Measurements from ENCODE around the gene PCSK7. TPM values are rescaled to one million over a fixed set of nuclear protein-coding genes. Genes with fewer than 3 reads are reported as not detected.

Gene PCSK7
- total RNA-seq, 2 donors from 2014 or later = 126 to 201 TPM

DNA sequence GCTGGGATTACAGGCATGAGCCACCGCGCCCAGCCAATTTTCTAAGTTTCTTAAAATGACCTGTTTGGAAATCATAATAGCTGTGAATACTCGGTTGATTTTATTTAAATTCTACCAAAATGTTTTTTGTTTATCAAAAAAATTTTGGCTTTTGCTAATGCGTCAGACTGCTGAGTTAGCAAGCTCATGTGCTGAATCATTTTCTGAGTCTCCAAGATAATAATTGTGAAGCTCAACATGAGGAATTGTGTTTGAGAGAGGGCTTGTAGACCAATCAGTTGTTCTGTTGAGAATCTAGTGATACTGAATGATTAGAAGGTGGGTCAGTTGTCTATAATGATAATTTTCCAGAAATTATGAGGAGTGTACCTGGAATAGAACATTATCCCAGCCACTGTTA lies 16.5 kb upstream of the PCSK7 start:
- DNase-seq (ENCODE audit: low spot score in 2 of 2) = no peak
- peaks cover 5 to 15% of the 10 kb centered on the region in 2 donors for H3K36me3 Mint-ChIP-seq
- no peak for ATAC-seq
- H3K27ac Mint-ChIP-seq = no peak overlapping the region
- H3K9me3 Mint-ChIP-seq = no peaks in the 10 kb centered on the region

DNA sequence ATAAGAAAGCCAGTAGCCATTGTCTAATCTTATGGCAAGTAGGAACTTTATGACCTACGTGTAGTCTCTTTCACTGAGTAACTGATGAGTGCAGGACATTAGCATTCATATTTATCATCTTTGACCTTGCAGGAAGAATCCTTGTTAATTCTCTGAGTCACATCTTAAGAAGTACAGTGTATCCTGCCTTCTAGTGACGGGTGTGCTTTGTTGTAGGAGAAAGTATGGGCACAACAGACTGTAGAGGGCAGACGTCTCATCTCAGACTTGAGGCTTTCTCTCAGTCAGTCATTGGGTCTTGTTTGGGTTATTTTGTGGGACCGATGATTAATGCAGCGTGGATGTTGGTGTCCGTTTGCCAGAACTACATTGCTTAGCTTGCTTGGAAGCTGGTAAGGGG lies 7.4 kb upstream of the PCSK7 start:
- no peak overlapping the region for H3K27ac Mint-ChIP-seq
- DNase-seq (ENCODE audit: low spot score in 2 of 2) = no peak
- no peak for ATAC-seq
- H3K36me3 Mint-ChIP-seq = peaks cover 3 to 4% of the 10 kb centered on the region in 2 donors
- no peaks in the 10 kb centered on the region for H3K9me3 Mint-ChIP-seq

DNA sequence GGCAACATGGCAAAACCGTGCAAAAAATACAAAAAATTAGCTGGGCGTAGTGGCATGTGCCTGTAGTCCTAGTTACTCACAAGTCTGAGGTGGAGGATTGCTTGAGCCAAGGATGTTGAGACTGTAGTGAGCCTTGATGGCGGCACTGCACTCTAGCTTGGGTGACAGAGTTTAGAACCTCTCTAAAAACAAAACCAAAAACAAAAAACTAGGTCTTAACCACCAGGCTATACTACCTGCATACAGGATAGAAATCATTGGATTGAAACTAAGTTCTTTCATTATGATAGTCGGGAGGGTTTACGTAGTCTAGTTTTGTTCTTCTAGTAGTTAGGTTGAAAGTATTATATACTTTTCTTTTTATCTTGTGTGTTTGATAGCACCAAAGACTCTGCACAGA lies 6.3 kb upstream of the PCSK7 start:
- Mint-ChIP-seq H3K36me3 (no peaks in the 10 kb centered on the region), H3K9me3 (no peaks in the 10 kb centered on the region), H3K27ac (no peak overlapping the region)
- no peak for DNase-seq (ENCODE audit: low spot score in 2 of 2)
- peak in 1 of 2 donors; percentile 43 for ATAC-seq

DNA sequence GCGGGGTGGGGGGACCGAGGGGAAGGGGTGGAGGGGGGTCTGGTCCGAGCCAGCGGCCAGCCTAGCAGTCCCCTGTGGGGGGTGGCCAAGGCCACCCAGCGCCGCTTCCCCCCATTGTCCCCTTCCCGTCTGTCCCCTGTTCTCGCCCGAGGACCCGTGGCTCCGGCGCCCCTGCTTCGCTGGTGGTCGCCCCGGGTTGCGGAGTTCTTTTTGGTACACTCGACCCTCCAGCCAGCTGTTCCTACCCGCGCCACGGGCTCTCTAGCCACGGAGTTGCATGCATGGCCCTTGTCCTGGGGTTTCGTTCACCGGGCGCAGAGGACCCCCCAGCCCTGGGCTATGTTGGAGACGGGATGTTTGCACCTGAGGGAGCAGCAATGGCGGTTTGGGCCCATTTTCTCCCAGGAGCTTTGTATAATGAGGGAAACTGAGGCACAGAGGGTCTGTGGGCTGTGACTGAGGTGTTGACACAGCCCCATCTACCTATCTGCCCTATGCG lies 1.1 kb upstream of the PCSK7 start:
- Mint-ChIP-seq H3K27ac (peak overlapping the region; percentile 85 to 96), H3K9me3 (no peaks in the 10 kb centered on the region), H3K36me3 (peaks cover 34 to 39% of the 10 kb centered on the region in 2 donors)
- ATAC-seq (no peak), DNase-seq (ENCODE audit: low spot score in 2 of 2) (no peak)

DNA sequence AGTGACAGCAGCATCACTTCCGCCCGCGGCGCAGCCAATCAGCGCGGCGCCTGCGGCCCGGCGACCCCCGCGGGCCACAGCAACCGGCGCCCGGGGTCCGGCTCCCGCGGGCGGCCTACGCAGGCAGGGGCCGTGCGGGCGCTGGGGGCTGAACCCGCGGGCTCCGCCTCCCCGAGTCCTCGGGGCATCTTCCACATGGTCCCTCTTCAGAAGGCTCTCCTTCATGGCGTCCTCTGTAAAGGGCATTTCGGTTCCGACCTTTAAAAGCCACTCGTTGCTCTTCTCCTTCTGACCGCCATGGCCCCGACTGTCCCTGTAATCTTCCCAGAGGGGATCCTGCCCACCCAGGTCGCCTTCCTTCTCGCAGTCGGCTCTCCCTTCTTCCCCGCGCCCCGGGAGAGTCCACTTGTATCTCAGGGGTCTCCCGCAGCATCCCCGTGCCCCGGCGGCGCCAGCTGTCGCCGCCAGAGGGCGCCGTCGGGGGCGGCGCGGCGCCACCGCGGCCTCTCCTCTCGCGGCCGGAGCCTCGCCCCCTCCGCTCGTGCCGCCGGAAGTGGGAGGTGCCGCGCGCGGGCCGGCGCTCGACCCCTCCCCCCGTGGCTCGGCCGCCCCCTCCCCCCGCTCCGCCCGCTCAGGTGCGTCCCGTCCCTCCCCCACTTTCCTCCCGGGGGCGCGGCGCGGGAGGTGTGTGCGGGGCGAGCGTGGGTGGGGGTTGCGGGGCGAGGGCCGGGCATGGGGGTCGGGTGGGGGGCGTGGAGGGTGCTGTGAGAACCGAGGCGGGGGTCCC lies 412 bp upstream of the PCSK7 start, which contains the start of gene RNF214:
TSS of gene RNF214 (plus strand) at position 580 of the 787 bp plus-strand sequence. CDS start 1,602 bp downstream, outside the sequence.
- H3K36me3 Mint-ChIP-seq = peaks cover 37 to 41% of the 10 kb centered on the region in 2 donors
- H3K9me3 Mint-ChIP-seq = no peaks in the 10 kb centered on the region
- peak within 1 kb of the TSS; percentile 96 to 100 for H3K27ac Mint-ChIP-seq
- DNase-seq (ENCODE audit: low spot score in 2 of 2) = peak; percentile 80 to 84
- peak; percentile 67 to 76 for ATAC-seq

DNA sequence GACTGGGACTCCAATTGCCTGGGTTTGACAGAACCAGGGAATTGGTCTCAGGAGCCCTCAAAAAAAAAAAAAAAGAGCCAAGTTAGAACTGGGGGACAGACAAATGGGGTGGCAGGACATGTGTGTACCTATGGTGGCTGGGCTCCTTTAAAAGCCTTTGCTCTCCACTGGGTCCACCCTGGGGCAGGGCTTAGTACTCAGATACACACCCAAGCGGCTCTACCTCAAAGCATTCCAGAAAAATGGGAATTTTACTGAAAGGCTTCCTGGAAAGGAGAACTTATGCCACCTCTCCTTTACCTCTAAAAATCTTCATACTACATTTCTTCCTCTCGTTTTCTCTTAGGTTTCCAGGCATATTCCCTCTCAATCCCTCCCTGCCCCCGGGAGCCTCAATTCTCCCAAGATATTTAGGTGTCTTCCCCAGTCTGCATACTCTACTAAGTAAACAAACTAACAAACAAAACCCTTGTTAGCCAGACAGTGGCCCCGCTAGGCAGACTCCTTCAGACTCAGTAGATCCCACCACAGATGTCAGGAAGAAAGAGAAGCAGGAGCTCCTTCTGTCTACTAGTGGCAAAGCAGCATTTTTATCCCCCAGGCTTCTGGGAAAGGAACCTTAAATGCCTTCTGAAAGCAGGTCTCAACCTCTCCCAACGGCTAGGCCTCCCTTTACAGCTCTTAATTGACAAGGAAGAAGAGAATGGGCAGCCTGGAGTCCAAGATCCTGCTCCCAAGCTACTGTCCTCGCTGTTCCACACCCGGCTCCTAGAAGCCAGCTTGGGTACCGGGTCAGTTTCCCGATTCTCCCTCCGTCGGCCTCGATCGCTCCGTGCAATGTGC lies 653 bp downstream of the PCSK7 start:
- DNase-seq (ENCODE audit: low spot score in 2 of 2) = peak in 1 of 2 donors; percentile 26
- peak in 1 of 2 donors; percentile 5 for ATAC-seq
- Mint-ChIP-seq H3K36me3 (peaks cover 45 to 50% of the 10 kb centered on the region in 2 donors), H3K27ac (peak overlapping the region; percentile 96 to 100), H3K9me3 (no peaks in the 10 kb centered on the region)

DNA sequence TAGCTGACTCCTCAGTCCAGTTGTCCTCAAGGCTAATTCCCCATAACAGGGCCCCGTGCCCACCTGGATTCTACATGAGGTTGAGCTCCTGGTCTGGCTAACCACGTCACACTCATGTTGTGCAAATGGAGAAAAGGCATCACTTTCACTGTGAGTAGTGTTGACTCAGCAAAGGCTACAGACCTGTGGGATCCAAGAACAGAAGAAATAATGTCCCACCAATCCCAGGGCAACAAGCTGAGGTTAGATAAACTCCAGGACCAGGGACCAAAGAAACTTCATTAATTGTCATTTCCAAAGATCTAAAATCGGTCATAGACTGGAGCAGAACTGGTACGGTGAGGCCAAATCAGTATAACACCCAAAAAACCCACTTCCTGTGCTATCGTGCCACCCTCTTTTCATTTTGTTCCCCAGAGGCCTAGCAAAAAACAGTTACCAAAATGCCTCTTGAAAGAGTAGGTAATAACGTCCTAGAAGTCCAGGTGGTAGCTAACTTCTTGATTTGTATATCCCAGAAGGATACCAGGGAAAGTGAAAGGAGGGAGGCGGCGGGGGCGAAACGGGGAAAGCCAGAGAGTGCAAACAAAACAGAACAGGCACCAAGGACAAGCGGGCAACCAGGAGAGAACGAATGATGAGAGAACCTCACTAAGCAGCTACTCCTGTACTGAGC lies 1.4 kb downstream of the PCSK7 start:
- H3K9me3 Mint-ChIP-seq = no peaks in the 10 kb centered on the region
- H3K36me3 Mint-ChIP-seq = peaks cover 46 to 50% of the 10 kb centered on the region in 2 donors
- H3K27ac Mint-ChIP-seq = peak overlapping the region; percentile 96 to 100
- DNase-seq (ENCODE audit: low spot score in 2 of 2) (peak; percentile 67 to 68), ATAC-seq (peak; percentile 71 to 74)

DNA sequence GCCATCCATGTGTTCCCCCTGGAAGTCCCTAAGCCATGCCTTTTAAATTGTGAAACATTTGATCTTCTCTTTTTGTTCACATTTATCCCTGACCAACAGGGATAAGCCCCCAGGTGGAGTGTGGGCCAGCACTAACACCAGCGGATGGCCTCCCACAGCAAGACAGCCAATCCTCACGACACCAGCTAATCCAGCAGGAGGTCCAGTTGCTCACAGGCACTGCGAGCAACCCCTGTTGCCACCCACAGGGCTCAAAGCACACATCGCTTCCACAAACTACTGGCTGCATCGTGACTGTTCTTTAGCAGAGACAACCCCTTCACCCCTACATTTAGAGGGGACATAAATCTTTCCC lies 2.0 kb downstream of the PCSK7 start:
- ATAC-seq (no peak), DNase-seq (ENCODE audit: low spot score in 2 of 2) (no peak)
- Mint-ChIP-seq H3K27ac (peak overlapping the region; percentile 96 to 100), H3K9me3 (no peaks in the 10 kb centered on the region), H3K36me3 (peaks cover 50 to 52% of the 10 kb centered on the region in 2 donors)

DNA sequence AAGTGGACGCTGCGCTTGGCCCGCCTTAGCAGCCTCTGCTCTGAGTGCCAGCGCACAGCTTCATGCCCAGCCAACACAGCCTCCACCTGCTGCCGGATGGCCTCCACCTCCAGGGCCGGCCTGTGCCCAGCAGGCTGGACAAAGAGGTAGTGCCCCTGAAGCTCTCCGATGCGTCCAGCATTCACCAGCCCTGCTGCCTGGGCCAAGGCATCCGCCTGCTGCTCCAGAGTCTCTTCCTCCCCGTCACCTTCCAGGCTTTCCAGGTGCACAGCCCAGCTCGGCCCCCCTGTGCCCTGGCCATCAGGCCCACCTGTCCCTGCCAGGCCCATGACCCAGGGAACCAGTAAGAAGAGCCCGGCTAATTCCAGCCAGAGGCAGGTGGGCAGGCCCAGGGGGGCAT lies 2.5 kb downstream of the PCSK7 start:
- no peak for ATAC-seq
- peak overlapping the region; percentile 96 to 100 for H3K27ac Mint-ChIP-seq
- peaks cover 50 to 54% of the 10 kb centered on the region in 2 donors for H3K36me3 Mint-ChIP-seq
- no peaks in the 10 kb centered on the region for H3K9me3 Mint-ChIP-seq
- DNase-seq (ENCODE audit: low spot score in 2 of 2) = no peak

DNA sequence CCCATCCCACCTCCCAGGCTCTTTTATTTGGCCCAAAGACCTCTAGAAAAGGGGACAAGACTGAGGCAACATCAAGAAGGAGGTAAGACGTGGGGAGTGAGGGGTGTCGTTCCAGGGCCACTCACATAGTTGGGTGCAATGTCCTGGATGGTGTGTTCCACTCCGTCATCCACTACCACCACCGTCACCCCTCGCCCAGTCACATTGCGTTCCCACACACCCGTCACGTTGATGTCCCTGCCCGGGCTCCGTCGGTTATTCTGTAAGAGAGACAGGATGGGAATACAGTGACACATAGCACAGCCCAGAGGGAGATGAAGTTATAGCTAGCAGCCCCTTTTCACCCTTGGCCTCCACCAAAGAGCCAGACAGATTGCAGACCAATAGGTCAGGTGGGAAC lies 3.8 kb downstream of the PCSK7 start:
- DNase-seq (ENCODE audit: low spot score in 2 of 2) (no peak), ATAC-seq (no peak)
- Mint-ChIP-seq H3K9me3 (no peaks in the 10 kb centered on the region), H3K27ac (peak overlapping the region; percentile 95 to 96), H3K36me3 (peaks cover 50 to 60% of the 10 kb centered on the region in 2 donors)

DNA sequence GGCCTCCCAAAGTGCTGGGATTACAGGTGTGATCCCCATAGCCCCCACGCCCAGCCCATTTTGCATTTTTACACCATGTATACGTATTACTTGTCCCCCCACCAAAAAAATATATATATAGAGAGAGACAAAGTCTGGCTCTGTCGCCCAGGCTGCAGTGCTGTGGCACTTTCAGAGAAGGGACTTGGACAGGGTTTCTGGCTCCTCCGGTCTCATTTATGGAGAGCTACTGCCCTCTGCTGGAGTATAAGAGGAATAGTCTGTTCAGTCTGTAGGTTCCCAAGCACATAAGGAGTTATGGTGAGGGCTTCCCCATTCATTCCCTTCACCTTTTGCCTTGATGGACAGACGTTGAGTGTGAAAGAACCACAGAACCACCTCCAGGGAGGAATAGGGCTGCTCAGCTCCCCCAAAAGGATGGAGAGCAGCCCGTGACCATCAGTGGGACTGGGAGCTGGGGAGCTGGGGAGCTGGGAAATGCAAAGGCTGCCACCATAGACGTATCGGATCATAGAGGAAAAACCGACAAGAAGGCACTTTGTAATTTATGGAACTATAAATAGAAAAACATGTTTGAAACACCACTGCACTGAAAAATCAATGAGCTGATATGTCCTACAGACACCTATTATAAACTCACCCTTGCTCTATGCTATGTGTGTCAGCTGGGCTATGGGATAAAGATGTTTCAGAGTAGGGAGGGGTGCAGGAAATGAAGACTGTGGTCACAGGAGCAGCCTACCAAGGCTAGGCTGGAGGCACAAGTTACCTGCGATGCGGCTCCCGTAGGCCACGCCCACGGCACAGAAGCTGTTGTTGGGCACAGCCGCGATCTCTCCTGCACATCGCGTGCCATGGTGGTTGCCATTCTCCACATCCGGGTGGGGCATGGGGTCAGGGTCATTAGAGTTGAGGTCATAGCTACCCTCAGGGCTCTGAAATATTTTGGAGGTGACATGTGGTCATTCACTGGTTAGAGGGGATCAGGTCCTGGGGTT lies 5.2 kb downstream of the PCSK7 start:
- ATAC-seq (peak; percentile 30 to 39), DNase-seq (ENCODE audit: low spot score in 2 of 2) (peak in 1 of 2 donors; percentile 36)
- no peaks in the 10 kb centered on the region for H3K9me3 Mint-ChIP-seq
- peak overlapping the region in 1 of 2 donors; percentile 81 for H3K27ac Mint-ChIP-seq
- peaks cover 42 to 54% of the 10 kb centered on the region in 2 donors for H3K36me3 Mint-ChIP-seq

DNA sequence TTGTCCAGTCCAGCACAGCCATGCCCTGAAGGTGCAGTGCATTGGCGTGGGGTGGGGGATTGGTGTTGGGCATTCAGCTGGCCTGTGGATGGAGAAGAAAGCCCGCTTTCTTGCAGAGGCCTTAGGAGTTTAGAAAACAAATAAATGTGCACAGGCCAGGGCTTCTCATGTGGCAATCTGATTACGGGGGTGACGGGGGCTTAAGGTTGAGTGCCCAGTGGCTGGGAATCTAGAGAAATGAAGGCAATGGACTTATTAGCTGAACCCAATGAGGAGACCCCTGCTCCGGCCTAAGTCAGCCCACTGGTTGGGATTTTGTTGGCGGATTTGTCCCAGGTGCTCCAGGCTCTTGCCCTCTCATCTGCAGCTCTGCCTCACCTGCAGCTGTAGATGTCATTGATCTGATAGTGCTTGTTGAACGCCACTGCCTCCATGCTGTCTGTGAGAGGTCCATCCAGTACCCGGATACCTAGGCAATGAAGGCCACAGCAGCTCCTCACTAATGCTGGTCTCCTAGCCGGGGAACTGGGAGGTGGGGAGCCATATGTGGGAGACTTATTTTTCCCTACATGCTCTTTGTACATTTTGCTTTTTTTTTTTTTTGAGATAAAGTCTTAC lies 6.2 kb downstream of the PCSK7 start:
- DNase-seq (ENCODE audit: low spot score in 2 of 2) (no peak), ATAC-seq (no peak)
- no peak overlapping the region for H3K27ac Mint-ChIP-seq
- H3K36me3 Mint-ChIP-seq = peaks cover 35 to 45% of the 10 kb centered on the region in 2 donors
- no peaks in the 10 kb centered on the region for H3K9me3 Mint-ChIP-seq

DNA sequence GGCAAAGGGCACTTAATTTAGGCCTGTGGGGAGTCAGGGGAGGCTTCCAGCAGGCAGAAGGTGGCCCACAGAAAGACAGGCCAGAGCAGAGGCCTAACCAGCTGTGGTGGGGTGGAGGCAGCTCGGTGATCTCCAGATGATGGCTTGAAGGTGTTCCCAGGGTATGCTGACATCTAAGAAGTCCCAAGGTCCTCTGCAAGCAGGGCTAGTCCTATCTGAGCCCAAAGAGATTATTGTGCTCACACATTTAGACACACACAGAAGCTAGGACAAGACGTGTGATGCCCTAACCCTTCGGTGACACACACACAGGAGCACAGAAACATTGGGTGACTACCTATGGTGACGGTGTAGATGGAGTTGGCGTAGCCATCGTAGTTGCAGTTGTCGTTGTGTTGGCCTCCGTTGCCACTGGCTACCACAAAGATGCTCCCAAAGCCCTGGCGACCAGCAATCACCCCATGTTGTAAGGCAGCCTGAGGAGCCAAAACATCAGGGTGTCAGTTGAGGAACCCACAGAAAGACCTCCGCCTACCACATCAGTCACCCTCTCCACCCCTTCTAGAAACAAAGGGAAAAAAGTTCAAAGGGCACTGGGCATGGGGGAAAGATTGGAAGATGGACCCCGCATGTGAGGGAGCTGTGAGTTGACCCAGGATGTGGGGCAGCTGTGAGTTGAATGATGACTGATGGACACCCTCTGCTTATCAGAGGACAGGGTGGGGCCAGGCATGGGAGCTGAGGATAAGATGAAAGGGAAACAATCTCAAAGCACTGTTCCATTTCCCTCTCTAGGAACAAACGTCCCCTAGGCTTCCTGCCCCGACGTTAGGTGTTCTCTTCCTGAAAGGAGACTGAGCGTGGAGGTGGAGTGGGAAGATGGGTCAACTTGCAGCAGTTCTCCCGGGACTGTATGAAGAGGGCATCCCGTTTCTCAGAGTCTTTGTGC lies 7.9 kb downstream of the PCSK7 start:
- no peaks in the 10 kb centered on the region for H3K9me3 Mint-ChIP-seq
- peak overlapping the region; percentile 57 to 74 for H3K27ac Mint-ChIP-seq
- no peak for ATAC-seq
- H3K36me3 Mint-ChIP-seq = peaks cover 25 to 37% of the 10 kb centered on the region in 2 donors
- DNase-seq (ENCODE audit: low spot score in 2 of 2) = no peak

DNA sequence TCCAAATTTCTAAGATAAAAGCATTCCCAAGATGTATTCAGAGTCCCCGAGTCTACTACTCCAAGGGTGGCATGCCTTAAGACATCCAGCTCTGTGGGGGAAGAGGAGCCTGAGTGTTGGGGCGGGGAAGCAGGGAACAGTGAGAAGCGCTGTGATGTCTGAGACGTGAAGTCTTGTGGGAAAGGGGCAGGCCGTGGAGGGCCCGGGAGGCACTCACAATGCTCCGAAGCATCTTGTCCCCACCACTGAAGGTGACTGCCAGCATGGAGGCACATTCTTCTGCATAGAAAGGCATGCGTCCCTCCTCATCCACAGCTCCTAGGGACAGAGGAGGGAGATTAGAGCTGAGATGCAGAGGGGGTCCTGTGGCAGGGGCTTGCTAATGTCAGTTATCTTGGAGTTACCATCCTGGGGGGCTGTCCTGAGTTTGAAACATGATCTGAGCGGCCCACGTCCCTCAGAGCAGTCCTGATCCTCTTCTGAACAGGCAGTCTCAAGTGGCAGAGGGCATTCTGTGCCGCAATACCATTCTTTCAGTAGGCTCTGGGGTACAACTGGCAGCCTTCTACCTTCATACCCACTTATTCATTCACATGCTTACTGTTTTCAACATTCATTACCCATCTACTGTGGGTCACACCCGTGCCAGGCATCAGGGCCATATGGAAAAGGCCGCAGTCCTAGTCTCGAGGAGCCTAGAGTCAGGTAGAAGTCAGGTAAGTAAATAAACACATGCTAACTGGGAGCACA lies 8.7 kb downstream of the PCSK7 start:
- no peak for DNase-seq (ENCODE audit: low spot score in 2 of 2)
- H3K27ac Mint-ChIP-seq = no peak overlapping the region
- H3K9me3 Mint-ChIP-seq = no peaks in the 10 kb centered on the region
- no peak for ATAC-seq
- peaks cover 17 to 39% of the 10 kb centered on the region in 2 donors for H3K36me3 Mint-ChIP-seq

Data from activated naive CD4-positive, alpha-beta T cell treated with anti-CD3 and anti-CD28 coated beads, Interleukin-2, amount 50 U/mL, for 72 hours (primary cell).